BJ (cell line): Measurements from ENCODE around the gene STS. TPM values are rescaled to one million over a fixed set of nuclear protein-coding genes. Genes with fewer than 3 reads are reported as not detected.

Source experiments
- CTCF ChIA-PET: fragments of 350-600 bp; formaldehyde crosslinking; extraction: SDS; loops from one replicate; lab custom pipeline; 2021; ENCODE audit warnings: antibody characterized with exemption, inconsistent platforms; lab: Yijun Ruan, JAX
- POLR2A ChIA-PET: fragments of 300-600 bp; sonication (Branson Sonifier 250); formaldehyde crosslinking; extraction: SDS; loops from one replicate; lab custom pipeline; 2021; ENCODE audit warnings: antibody characterized with exemption; lab: Charles Lee
- DNase-seq: peaks from one replicate; pipeline ENCODE4 v3.0.0-alpha.2; 2011; ENCODE audit warnings: low read depth
- H3K27me3 ChIP-seq: 2 replicates; pipeline ENCODE4 v1.6.0; 2011; ENCODE audit warnings: low read length; ENCODE audit not compliant: control insufficient read depth, insufficient read depth
- H3K36me3 ChIP-seq: 2 replicates; pipeline ENCODE4 v1.5.1; 2011; ENCODE audit warnings: low read length; ENCODE audit not compliant: control insufficient read depth, insufficient read depth
- H3K4me3 ChIP-seq: 2 replicates; pipeline ENCODE4 v1.5.1; 2011; ENCODE audit warnings: low read depth, mild to moderate bottlenecking, control low read depth, low read length
- polyA minus RNA-seq: library from RNA; depleted of rRNA, polyadenylated mRNA; stranded (reverse); fragments of >200 nt; gene quantifications from 2 replicates; pipeline ENCODE4 v1.2.3, GENCODE V29; 2011; rRNA and poly(A)+ RNA removed
- polyA plus RNA-seq: library from polyadenylated mRNA; depleted of rRNA; stranded (reverse); fragments of >200 nt; gene quantifications from 2 replicates; pipeline ENCODE4 v1.2.3, GENCODE V29; 2011; rRNA removed
- TF ChIP-seq, protein P1 (sequence below): IDR thresholded peaks from 2 replicates; pipeline ENCODE4 v1.5.1; 2011; ENCODE audit warnings: low read depth, mild to moderate bottlenecking, control low read depth, inconsistent platforms, low read length, moderate library complexity; ENCODE audit not compliant: insufficient read depth

The STS gene, protein sequence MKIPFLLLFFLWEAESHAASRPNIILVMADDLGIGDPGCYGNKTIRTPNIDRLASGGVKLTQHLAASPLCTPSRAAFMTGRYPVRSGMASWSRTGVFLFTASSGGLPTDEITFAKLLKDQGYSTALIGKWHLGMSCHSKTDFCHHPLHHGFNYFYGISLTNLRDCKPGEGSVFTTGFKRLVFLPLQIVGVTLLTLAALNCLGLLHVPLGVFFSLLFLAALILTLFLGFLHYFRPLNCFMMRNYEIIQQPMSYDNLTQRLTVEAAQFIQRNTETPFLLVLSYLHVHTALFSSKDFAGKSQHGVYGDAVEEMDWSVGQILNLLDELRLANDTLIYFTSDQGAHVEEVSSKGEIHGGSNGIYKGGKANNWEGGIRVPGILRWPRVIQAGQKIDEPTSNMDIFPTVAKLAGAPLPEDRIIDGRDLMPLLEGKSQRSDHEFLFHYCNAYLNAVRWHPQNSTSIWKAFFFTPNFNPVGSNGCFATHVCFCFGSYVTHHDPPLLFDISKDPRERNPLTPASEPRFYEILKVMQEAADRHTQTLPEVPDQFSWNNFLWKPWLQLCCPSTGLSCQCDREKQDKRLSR
- polyA plus RNA-seq (11.8 and 14.7 TPM in 2 replicates), polyA minus RNA-seq (12.1 and 15.4 TPM in 2 replicates)

DNA sequence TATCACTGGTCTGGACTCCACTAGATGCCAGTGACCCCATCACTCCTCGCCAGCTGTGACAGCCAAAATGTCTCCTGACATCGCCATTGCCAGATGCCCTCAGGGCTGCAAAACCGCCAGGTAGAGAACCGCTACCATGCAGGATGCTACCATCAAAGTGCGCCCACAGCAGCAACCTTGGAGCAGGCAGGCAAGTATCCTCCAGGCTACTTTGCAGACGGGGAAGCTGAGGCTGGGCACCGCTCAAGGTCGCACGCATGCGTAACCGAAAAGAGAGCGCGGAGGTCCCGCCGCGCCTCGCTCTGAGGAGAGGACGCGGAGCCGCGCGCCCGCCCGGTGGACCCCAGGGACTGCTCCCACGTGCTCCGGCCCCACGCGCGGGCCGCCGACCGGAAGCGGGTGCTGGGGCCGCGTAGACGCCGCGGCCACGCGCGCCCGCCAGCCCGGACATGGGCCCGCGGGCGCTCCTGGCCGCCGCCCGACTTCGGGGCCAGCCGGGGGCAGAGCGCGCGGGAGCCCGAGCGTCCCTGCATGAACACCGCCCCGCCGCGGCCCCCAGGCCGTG lies at the start of gene STS:
Gene STS, plus strand, starts transcription at position 300 of the 565 bp plus-strand sequence. CDS start 105,488 bp downstream, outside the sequence.
- TF ChIP-seq, protein P1, sequence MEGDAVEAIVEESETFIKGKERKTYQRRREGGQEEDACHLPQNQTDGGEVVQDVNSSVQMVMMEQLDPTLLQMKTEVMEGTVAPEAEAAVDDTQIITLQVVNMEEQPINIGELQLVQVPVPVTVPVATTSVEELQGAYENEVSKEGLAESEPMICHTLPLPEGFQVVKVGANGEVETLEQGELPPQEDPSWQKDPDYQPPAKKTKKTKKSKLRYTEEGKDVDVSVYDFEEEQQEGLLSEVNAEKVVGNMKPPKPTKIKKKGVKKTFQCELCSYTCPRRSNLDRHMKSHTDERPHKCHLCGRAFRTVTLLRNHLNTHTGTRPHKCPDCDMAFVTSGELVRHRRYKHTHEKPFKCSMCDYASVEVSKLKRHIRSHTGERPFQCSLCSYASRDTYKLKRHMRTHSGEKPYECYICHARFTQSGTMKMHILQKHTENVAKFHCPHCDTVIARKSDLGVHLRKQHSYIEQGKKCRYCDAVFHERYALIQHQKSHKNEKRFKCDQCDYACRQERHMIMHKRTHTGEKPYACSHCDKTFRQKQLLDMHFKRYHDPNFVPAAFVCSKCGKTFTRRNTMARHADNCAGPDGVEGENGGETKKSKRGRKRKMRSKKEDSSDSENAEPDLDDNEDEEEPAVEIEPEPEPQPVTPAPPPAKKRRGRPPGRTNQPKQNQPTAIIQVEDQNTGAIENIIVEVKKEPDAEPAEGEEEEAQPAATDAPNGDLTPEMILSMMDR, result no peak
- H3K27me3 ChIP-seq, result no peaks in the 10 kb centered on the region
- peak within 1 kb of the TSS; percentile 85 for H3K4me3 ChIP-seq
- DNase-seq, result no peak
- no peaks in the 10 kb centered on the region for H3K36me3 ChIP-seq
- POLR2A ChIA-PET, result no interaction called here
- CTCF ChIA-PET, result no interaction called here

DNA sequence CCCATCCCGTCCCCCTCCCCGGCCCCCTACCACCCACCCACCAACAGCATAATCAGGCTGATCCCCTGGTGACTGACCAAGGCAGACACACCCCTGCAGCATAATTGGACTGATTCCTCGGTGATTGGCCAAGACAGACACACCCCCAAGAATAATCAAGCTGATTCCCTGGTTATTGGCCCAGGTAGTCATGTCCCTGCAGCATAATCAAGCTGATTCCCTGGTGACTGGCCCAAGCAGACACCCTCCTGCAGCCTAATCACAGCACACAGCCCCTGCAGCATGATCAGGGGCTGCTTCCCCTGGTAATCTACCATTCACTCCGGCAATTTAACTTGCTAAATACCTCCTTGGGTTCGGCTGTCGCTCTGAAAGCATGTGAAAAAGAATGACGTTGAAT lies 47.5 kb upstream of the STS start:
- Histone ChIP-seq H3K4me3 (no peak overlapping the region), H3K36me3 (no peaks in the 10 kb centered on the region), H3K27me3 (no peaks in the 10 kb centered on the region)
- ChIA-PET POLR2A (no interaction called here), CTCF (no interaction called here)
- DNase-seq, result no peak
- TF ChIP-seq, protein P1, result no peak

DNA sequence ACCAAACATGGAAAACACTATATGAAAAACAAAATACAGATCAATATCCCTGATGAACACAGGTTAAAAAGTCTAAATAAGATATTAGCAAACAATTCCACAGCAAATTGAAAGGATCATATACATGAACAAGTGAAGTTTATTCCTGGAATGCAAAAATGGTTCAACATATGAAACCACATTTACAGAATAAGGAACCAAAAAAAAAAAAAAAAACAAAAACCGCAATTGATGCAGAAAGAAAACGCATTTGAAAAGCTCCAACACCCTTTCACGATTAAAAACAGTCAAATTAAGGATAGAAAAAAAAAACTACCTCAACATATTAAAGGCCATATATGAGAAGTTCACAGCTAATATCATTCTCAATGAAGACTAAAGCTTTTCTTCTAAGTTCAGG lies 45.4 kb upstream of the STS start:
- POLR2A ChIA-PET, result no interaction called here
- Histone ChIP-seq H3K36me3 (no peaks in the 10 kb centered on the region; the same call in 1 of the 2 replicates), H3K4me3 (no peak overlapping the region), H3K27me3 (no peaks in the 10 kb centered on the region)
- CTCF ChIA-PET, result no interaction called here
- TF ChIP-seq, protein P1, result no peak
- DNase-seq, result no peak

DNA sequence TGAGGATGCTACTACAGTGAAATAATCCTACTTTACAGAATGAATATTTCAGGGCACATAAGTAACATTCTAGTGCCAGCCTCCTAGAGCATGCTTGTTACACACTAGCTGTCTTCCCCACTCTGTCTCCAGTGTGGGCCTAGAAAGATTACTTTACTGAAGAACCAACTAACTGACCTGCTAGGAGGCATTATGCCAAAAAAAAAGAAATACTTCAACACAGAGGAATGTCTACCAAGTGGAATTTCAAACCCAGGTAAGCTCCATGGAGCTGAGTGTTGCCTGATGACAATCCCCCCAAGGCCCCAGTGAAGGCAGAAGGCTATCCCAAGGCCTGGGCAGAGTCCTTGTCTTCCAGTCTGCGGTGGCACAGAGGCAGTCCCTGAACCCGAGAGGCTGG lies 40.9 kb upstream of the STS start:
- POLR2A ChIA-PET, result no interaction called here
- CTCF ChIA-PET, result no interaction called here
- TF ChIP-seq, protein P1, result no peak
- Histone ChIP-seq H3K4me3 (no peak overlapping the region), H3K27me3 (no peaks in the 10 kb centered on the region), H3K36me3 (no peaks in the 10 kb centered on the region; the same call in 1 of the 2 replicates)
- DNase-seq, result no peak

DNA sequence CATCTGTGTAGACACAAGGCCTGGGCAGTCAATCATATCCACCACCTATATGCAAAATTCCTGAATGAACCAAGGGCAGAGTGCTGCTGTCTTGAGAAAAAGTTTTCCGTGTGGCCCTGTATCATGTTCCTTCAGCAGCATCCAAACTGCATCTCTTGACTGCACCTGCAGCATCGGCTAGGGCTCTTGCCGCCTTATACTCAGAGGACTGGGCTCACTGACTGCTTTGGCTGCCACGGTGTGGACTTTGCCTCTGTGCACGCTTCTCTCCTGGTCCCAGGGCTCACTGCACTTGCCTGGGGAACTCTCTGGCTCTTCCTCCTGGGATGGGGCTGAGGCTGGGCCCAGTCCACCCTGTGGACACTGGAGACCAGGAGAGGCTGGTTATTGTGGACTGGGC lies 39.5 kb upstream of the STS start:
- ChIA-PET POLR2A (no interaction called here), CTCF (no interaction called here)
- H3K36me3 ChIP-seq, result no peaks in the 10 kb centered on the region; the same call in 1 of the 2 replicates
- no peaks in the 10 kb centered on the region for H3K27me3 ChIP-seq
- no peak for DNase-seq
- H3K4me3 ChIP-seq, result no peak overlapping the region
- TF ChIP-seq, protein P1, result no peak
